ENCODE data around the gene RLBP1. TPM values are rescaled to one million over a fixed set of nuclear protein-coding genes. Genes with fewer than 3 reads are reported as not detected.

The RLBP1 gene
- total RNA-seq, 8 experiments from 2014 or later, result 0.27 to 0.76 (median 0.40) TPM; not detected in 4

DNA sequence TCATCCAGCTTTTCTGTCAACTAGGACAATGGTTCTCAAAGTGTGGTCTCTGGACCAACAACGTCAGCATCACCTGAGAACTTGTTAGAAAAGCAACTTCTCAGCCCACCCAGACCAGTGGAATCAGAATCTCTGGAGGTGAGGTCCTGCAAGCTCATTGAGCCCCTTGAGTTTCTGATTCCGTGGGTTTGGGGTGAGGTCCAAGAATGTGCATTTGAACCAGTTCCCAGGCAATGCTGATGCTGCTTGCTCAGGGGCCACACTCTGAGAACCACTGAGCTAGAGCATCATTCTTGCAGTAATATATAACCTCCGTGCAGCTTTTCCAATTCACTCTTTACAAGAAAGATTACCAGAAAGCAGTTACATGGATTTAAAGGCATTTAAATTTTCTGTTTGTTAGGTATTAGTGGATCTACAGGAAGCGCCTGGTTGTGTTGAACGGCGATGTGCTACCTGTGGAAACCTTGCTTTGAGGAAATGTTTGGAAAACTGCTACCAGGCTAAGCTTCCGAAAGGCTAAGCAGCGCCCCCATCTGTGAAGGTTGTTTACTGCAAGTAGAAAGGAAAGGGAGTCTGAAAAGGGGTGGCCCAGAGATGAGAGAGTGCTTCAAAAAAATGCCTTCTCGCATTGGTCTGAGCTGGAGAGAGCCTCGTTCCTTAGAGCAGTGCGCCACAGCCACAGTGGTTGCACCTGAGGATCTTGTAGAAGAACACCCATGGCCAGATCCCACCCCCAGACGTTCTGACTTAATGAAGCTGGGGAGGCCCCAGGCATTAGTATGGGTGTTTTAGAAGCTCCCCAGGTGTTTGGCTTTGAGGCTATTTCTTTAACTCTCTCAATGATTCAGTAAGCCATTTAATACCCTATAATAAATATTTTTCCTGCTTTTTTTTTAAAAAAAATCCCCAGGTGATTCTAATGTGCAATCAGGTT lies 50.0 kb downstream of the RLBP1 start:
- 58 to 100% (median 81%) methylated on average over 1 to 12 of the region's 12 CpGs for WGBS, 10 experiments
- ATAC-seq (replicated peaks in 6 of 8), result peak in 3 of 8 experiments; percentile 42 to 62 (median 44)
- Histone ChIP-seq H3K4me1 (replicated peaks in 1 of 2) (peaks cover 0 to 4% of the 10 kb centered on the region in 2 donors), H3K27ac (no peak overlapping the region), H3K4me3 (no peak overlapping the region)
- in situ Hi-C loops (cut with MboI; ENCODE audit: low pct_unique_long_range_greater_than_20kb in 2 of 9, low sequenced_read_pairs in 9 of 9, unreplicated experiment in 9 of 9), result loop anchor here in 2 of 9 experiments (10.0 to 25.0 kb wide), 3 partner anchors 47 to 117 kb away; no protein-coding TSS in a partner anchor

DNA sequence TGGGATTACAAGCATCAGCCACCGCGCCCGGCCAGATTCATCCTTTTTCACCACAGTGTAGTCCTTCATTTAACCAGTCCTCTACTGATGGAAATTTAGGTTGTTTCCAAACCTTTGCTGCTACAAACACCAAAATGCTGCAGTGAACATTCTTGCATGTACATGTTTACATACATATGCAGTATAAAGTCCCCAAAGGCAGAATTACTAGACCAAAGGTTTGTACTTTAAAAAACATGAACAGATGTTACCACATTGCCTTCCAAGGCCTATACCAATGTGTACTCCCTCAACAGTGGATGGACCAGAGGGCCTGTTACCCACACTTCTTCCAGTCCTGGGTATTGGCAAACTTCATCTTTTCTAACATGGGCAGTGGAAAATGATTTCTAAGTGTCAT lies 51.0 kb downstream of the RLBP1 start:
- WGBS, 10 experiments, result 100% methylated on average over 1 to 3 of the region's 3 CpGs; no CpG with 5 or more reads in 7 of the 10 experiments
- Histone ChIP-seq H3K27ac (no peak overlapping the region), H3K4me3 (no peak overlapping the region), H3K4me1 (replicated peaks in 1 of 2) (peaks cover 0 to 4% of the 10 kb centered on the region in 2 donors)
- peak in 2 of 8 experiments; percentile 39 to 62 for ATAC-seq (replicated peaks in 6 of 8)
- in situ Hi-C loops (cut with MboI; ENCODE audit: low pct_unique_long_range_greater_than_20kb in 2 of 9, low sequenced_read_pairs in 9 of 9, unreplicated experiment in 9 of 9), result loop anchor here in 2 of 9 experiments (10.0 to 25.0 kb wide), 3 partner anchors 46 to 116 kb away; no protein-coding TSS in a partner anchor

- no peaks in the 10 kb centered on the region for H3K4me1 ChIP-seq (replicated peaks in 1 of 2)
- no peak overlapping the region for H3K27ac ChIP-seq
Measured at GRCh38 chr15:89168316-89168833, 53.0 kb downstream of the RLBP1 start.

GRCh38 chr15:89167267-89168176 lies 53.9 kb downstream of the RLBP1 start:
- 38 to 81% (median 64%) methylated on average over 1 to 7 of the region's 7 CpGs; no CpG with 5 or more reads in 1 of the 10 experiments for WGBS, 10 experiments
- ATAC-seq (replicated peaks in 6 of 8), result peak in 1 of 8 experiments; percentile 12
- in situ Hi-C loops (cut with MboI; ENCODE audit: low pct_unique_long_range_greater_than_20kb in 2 of 9, low sequenced_read_pairs in 9 of 9, unreplicated experiment in 9 of 9), result loop anchor here in 1 of 9 experiments (25.0 kb wide), 1 partner anchor 105 kb away; no protein-coding TSS in a partner anchor
- Histone ChIP-seq H3K4me1 (replicated peaks in 1 of 2) (no peaks in the 10 kb centered on the region), H3K4me3 (no peak overlapping the region), H3K27ac (no peak overlapping the region)

More at GRCh38 chr15:89168316-89168833, 53.0 kb downstream of the RLBP1 start:
- in situ Hi-C loops (cut with MboI; ENCODE audit: low pct_unique_long_range_greater_than_20kb in 2 of 9, low sequenced_read_pairs in 9 of 9, unreplicated experiment in 9 of 9), result loop anchor here in 1 of 9 experiments (25.0 kb wide), 1 partner anchor 106 kb away; no protein-coding TSS in a partner anchor
- no peak overlapping the region for H3K4me3 ChIP-seq
- ATAC-seq (replicated peaks in 6 of 8), result no peak

DNA sequence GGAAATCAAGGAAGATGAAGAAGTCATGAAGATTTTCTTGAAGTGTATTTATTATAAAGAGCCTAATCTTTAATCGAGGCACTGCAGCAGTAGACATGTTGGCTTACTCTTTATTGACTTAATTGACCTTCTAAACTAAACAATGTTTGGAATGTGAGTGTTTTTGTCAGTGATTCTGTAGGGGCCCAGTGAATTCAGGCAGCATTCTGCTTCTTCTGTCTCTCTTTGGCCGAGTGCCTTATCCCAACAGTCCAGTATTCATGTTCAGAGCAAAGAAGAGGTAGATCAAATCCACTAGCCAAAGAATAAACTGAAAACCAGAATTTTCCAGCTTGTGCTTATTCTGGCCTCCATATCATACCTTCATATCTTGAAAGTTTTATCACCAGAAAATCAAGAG lies 55.7 kb downstream of the RLBP1 start:
- Histone ChIP-seq H3K4me1 (replicated peaks in 1 of 2) (peaks cover 0 to 3% of the 10 kb centered on the region in 2 donors), H3K27ac (no peak overlapping the region), H3K4me3 (no peak overlapping the region)
- in situ Hi-C loops (cut with MboI; ENCODE audit: low pct_unique_long_range_greater_than_20kb in 2 of 9, low sequenced_read_pairs in 9 of 9, unreplicated experiment in 9 of 9), result loop anchor here in 1 of 9 experiments (25.0 kb wide), 1 partner anchor 103 kb away; no protein-coding TSS in a partner anchor
- ATAC-seq (replicated peaks in 6 of 8), result peak in 1 of 8 experiments; percentile 63
- WGBS, 10 experiments, result 20 to 96% (median 72%) methylated on average over 1 to 2 of the region's 2 CpGs; no CpG with 5 or more reads in 3 of the 10 experiments

DNA sequence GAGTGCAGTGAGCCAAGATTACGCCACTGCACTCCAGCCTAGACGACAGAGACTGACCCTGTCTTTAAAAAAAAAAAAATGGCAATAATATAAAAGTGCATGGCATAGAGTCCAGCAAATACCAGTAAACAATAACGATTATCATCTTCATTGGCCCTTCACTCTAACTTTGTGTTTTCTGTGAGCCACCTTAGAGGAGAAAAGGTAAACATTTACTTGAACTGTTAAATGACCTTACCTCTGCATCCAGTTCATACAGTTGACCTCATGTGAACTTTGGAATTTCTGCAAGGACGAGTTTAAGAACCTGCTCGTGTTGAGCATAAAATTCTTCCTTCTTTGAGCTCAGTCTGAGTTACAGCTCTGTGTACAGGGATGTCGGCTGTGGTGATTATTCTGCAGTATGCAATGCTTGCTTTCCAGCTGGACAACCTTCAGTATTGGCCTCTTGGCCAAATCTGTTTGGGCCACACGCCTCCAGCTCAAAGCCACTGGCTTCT lies 56.6 kb downstream of the RLBP1 start:
- 36 to 100% (median 84%) methylated on average over 1 to 7 of the region's 7 CpGs; no CpG with 5 or more reads in 1 of the 10 experiments for WGBS, 10 experiments
- H3K27ac ChIP-seq, result no peak overlapping the region
- in situ Hi-C loops (cut with MboI; ENCODE audit: low pct_unique_long_range_greater_than_20kb in 2 of 9, low sequenced_read_pairs in 9 of 9, unreplicated experiment in 9 of 9), result loop anchor here in 1 of 9 experiments (25.0 kb wide), 1 partner anchor 102 kb away; no protein-coding TSS in a partner anchor
- H3K4me1 ChIP-seq (replicated peaks in 1 of 2), result peaks cover 0 to 3% of the 10 kb centered on the region in 2 donors
- ATAC-seq (replicated peaks in 6 of 8), result peak in 1 of 8 experiments; percentile 45
- no peak overlapping the region for H3K4me3 ChIP-seq

DNA sequence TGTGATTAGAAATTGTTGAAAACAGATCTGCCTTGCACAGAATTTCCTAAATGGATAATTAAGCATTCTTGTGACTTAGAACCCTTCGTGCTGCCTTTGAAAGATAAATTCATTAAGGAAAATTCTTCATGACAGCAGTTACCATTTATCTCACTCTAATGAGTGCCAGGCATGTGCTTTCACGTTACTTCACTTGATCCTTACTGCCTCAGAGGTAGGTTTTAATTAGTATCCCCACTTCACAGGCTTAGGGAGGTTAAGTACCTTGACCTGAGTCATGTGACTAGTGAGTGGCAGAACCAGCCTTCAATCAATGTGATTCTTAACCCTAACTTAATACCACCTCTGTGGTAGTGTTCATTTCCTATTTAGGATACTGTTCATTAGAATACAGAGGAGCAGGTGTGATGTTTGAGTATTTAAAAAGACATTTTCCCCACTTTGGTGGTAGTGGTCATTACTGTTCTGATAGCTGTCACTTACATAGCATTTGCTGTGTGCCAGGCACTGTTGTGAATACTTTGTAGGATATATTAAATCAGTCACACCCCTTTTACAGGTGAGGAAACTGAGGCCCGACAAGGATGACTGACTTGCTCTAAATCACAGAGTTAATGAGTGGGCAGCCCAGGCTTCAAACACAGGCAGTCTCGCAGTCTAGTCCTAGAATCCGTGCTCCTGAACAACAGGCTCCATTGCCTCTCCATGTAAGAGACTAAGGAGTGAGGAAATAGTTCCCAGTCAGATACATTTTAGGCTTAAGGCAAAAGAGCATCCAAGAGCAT lies 57.9 kb downstream of the RLBP1 start:
- in situ Hi-C loops (cut with MboI; ENCODE audit: low pct_unique_long_range_greater_than_20kb in 2 of 9, low sequenced_read_pairs in 9 of 9, unreplicated experiment in 9 of 9), result loop anchor here in 1 of 9 experiments (25.0 kb wide), 1 partner anchor 101 kb away; no protein-coding TSS in a partner anchor
- Histone ChIP-seq H3K4me3 (no peak overlapping the region), H3K27ac (no peak overlapping the region), H3K4me1 (replicated peaks in 1 of 2) (peaks cover 0 to 3% of the 10 kb centered on the region in 2 donors)
- peak in 1 of 8 experiments; percentile 8 for ATAC-seq (replicated peaks in 6 of 8)
- WGBS, 10 experiments, result 42 to 100% (median 77%) methylated on average over 1 to 5 of the region's 5 CpGs

GRCh38 chr15:89161666-89162065 lies 59.7 kb downstream of the RLBP1 start:
- Histone ChIP-seq H3K4me3 (no peak overlapping the region), H3K4me1 (replicated peaks in 1 of 2) (peaks cover 0 to 3% of the 10 kb centered on the region in 2 donors), H3K27ac (no peak overlapping the region)
- in situ Hi-C loops (cut with MboI; ENCODE audit: low pct_unique_long_range_greater_than_20kb in 2 of 9, low sequenced_read_pairs in 9 of 9, unreplicated experiment in 9 of 9), result loop anchor here in 1 of 9 experiments (25.0 kb wide), 1 partner anchor 99 kb away; no protein-coding TSS in a partner anchor
- ATAC-seq (replicated peaks in 6 of 8), result peak in 1 of 8 experiments; percentile 38
- 57 to 86% (median 69%) methylated on average over 1 to 2 of the region's 3 CpGs; no CpG with 5 or more reads in 3 of the 10 experiments for WGBS, 10 experiments

Other genes starting within 250 kb of the RLBP1 start
- 10 to 100 TPM in 7 of 8 experiments, 1 to 10 TPM in 1; 9.9 to 35.4 (median 16.8) TPM for gene ABHD2, start 133.1 kb downstream of the RLBP1 start, total RNA-seq
- 10 to 100 TPM in 3 of 8 experiments, 1 to 10 TPM in 5; 2.3 to 62.2 (median 5.7) TPM for gene FANCI, start 22.4 kb upstream of the RLBP1 start, total RNA-seq
- 10 to 100 TPM; 15.6 to 55.0 (median 23.4) TPM for gene POLG, start 113.2 kb upstream of the RLBP1 start, total RNA-seq